ENCODE data around the gene SEPTIN2. TPM values are rescaled to one million over a fixed set of nuclear protein-coding genes. Genes with fewer than 3 reads are reported as not detected.
"Not testable (repeated sequence)": the region's sequence is repeated elsewhere in the genome, so short reads cannot be mapped to it uniquely, and the experiment has no call there.

SEPTIN2 gene
- total RNA-seq, 1 donor from 2014 or later, result 203 TPM

- no peaks in the 10 kb centered on the region for H3K9me3 Mint-ChIP-seq
- no peak overlapping the region for H3K4me3 Mint-ChIP-seq
- intact Hi-C loops (cut with micrococcal nuclease), result no loop called here
- H3K27me3 Mint-ChIP-seq (ENCODE audit: insufficient read depth), result no peaks in the 10 kb centered on the region
- H3K36me3 Mint-ChIP-seq (ENCODE audit: low read depth), result peaks cover 5% of the 10 kb centered on the region
- H3K27ac Mint-ChIP-seq, result no peak overlapping the region
- H3K4me1 Mint-ChIP-seq (ENCODE audit: low read depth), result peaks cover 13% of the 10 kb centered on the region
- no peak for DNase-seq (ENCODE audit: low spot score)
These were observed 76.4 kb downstream of the SEPTIN2 start for GRCh38 chr2:241391892-241392665.

DNA sequence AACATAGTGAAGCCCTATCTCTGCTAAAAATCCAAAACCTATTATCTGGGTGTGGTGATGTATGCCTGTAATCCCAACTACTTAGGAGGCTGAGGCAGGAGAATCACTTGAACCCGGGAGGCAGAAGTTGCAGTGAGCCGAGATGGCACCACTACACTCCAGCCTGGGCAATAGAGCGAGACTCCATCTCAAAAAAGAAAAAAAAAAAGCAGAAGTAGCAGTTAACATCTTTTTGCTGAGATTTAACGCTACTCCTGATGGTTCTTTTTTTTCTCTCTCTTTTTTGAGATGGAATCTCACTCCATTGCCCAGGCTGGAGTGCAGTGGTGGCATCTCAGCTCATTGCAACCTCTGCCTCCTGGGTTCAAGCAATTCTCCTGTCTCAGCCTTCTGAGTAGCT, 77.0 kb downstream of the SEPTIN2 start:
- H3K27ac Mint-ChIP-seq; H3K9me3 Mint-ChIP-seq; intact Hi-C loops (cut with micrococcal nuclease): not testable (repeated sequence)

DNA sequence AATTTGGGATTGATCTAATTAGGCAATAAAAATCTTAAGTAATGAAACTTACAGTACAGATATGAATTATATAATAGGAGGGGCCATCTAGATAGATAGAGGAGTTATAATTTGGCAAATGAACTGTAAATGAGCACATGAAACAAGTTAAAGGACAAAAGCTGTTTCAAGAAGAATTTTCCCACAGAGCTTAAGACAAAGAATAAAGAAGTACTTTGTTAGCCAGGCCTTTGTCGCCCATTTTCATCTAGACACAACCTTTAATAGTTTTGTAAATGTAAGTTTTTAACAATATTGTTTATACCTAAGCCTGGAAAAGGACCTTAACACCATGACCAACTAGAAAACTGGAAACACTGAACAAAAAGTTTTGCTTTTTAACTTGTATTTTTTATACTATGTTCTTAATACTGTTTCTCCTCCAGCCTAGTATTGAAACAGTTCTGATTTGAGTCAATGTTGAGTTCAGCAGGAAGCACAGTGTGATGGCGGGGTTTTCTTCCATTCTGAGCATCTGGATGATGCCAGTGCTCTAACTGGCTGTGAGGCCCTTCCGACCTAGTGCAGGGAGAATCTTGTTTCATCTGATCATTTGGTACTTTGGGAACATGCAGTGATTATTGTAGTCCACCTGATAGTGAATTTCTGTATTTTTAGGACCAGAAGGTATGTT, 77.9 kb downstream of the SEPTIN2 start:
- no peaks in the 10 kb centered on the region for H3K9me3 Mint-ChIP-seq
- no peak overlapping the region for H3K4me3 Mint-ChIP-seq
- DNase-seq (ENCODE audit: low spot score), result no peak
- peaks cover 5% of the 10 kb centered on the region for H3K36me3 Mint-ChIP-seq (ENCODE audit: low read depth)
- intact Hi-C loops (cut with micrococcal nuclease), result no loop called here
- H3K4me1 Mint-ChIP-seq (ENCODE audit: low read depth), result peaks cover 13% of the 10 kb centered on the region
- H3K27me3 Mint-ChIP-seq (ENCODE audit: insufficient read depth), result no peaks in the 10 kb centered on the region
- H3K27ac Mint-ChIP-seq, result no peak overlapping the region

More for the DNA sequence above, 77.0 kb downstream of the SEPTIN2 start:
- peaks cover 13% of the 10 kb centered on the region for H3K4me1 Mint-ChIP-seq (ENCODE audit: low read depth)
- H3K27me3 Mint-ChIP-seq (ENCODE audit: insufficient read depth); H3K36me3 Mint-ChIP-seq (ENCODE audit: low read depth); DNase-seq (ENCODE audit: low spot score); H3K4me3 Mint-ChIP-seq: not testable (repeated sequence)

GRCh38 chr2:241396809-241397208, 81.1 kb downstream of the SEPTIN2 start:
- DNase-seq (ENCODE audit: low spot score); H3K4me1 Mint-ChIP-seq (ENCODE audit: low read depth); H3K27ac Mint-ChIP-seq; intact Hi-C loops (cut with micrococcal nuclease); H3K36me3 Mint-ChIP-seq (ENCODE audit: low read depth); H3K27me3 Mint-ChIP-seq (ENCODE audit: insufficient read depth); H3K9me3 Mint-ChIP-seq; H3K4me3 Mint-ChIP-seq: not testable (repeated sequence)

- Mint-ChIP-seq H3K27me3 (ENCODE audit: insufficient read depth) (no peaks in the 10 kb centered on the region), H3K4me1 (ENCODE audit: low read depth) (no peaks in the 10 kb centered on the region), H3K36me3 (ENCODE audit: low read depth) (peaks cover 3% of the 10 kb centered on the region), H3K9me3 (no peaks in the 10 kb centered on the region), H3K4me3 (no peak overlapping the region), H3K27ac (no peak overlapping the region)
- intact Hi-C loops (cut with micrococcal nuclease), result no loop called here
- no peak for DNase-seq (ENCODE audit: low spot score)
These were observed 84.5 kb downstream of the SEPTIN2 start for GRCh38 chr2:241399941-241400922.

Other genes with a start within 250 kb of the SEPTIN2 start
- 40.5 and 43.3 TPM in 2 replicates for gene MTERF4, start 213.6 kb upstream of the SEPTIN2 start, total RNA-seq
- gene PASK, start 166.5 kb upstream of the SEPTIN2 start, total RNA-seq, result 101 and 104 TPM in 2 replicates
- 115 and 118 TPM in 2 replicates for gene PPP1R7, start 165.5 kb upstream of the SEPTIN2 start, total RNA-seq
- 2.1 and 2.4 TPM in 2 replicates for gene ANO7, start 127.2 kb upstream of the SEPTIN2 start, total RNA-seq
- 270 and 273 TPM in 2 replicates for gene HDLBP, start 253 bp upstream of the SEPTIN2 start, total RNA-seq
- 36.6 and 40.9 TPM in 2 replicates for gene FARP2, start 40.4 kb downstream of the SEPTIN2 start, total RNA-seq
- 125 and 133 TPM in 2 replicates for gene STK25, start 192.7 kb downstream of the SEPTIN2 start, total RNA-seq
- 0.07 TPM in 1 of 2 replicates, not detected in the other for gene BOK, start 242.8 kb downstream of the SEPTIN2 start, total RNA-seq